ENCODE results near the gene CRYL1. TPM values are rescaled to one million over a fixed set of nuclear protein-coding genes. Genes with fewer than 3 reads are reported as not detected.

The CRYL1 gene
- total RNA-seq, 1 experiment from 2014 or later: 6.7 TPM

DNA sequence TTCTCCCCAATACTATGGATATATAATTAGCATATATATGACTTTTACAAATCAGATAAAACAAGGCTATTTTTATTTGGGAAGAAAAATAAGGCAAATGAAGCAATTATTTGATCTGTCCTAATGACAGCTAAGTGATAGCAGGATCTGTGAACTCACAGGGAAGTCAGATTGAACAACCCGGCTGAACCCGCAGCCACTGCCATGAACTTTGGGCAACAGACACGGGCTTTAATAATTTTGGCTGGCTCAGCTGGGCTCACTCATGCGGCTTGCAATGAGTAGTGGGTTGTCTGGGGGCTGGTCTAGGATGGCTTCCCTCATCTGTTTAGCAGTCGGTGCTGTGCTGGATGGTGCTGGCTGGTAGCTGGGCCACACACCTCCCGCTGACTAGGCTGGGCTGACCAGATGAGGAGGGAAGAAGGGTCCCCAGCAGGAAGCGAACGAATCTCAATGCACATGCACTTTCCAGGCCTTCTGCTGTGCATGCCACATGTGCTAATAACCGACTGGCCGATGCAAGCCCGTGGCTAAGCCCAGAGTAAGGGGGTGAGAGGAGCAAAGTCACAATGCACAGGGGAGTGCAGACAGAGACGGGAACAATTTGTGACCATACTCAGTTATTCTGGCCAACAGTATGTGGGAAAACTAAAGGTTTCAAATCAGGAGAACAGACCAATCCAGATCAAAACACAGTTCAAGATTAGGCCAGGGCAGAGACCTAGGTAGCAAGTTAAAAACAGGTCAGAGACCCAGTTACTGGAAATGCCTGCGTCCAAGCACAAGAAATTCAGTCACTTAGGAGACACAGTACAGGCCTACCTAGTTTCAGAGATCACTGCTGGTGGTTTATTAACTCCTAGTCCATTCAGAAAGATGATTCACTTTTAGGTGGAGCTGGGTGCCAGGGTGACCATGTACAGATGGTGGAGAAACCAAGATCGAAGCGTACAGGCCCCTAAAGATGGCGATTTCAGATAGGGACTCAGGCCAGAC is 22.3 kb downstream of the CRYL1 start:
- H3K4me1 Mint-ChIP-seq (ENCODE audit: low read depth, unreplicated experiment): no peaks in the 10 kb centered on the region
- no peaks in the 10 kb centered on the region for H3K36me3 Mint-ChIP-seq (ENCODE audit: insufficient read depth, unreplicated experiment)
- H3K27me3 ChIP-seq (replicated peaks; ENCODE audit: control insufficient read depth, insufficient read depth, low read length): no peaks in the 10 kb centered on the region
- H3K4me1 ChIP-seq: peaks cover 13% of the 10 kb centered on the region; the same call in 1 of the 2 replicates
- no peak overlapping the region for H3K4me3 Mint-ChIP-seq (ENCODE audit: unreplicated experiment)
- DNase-seq: no peak
- no peaks in the 10 kb centered on the region for H3K9me3 ChIP-seq
- no peaks in the 10 kb centered on the region for H3K27me3 Mint-ChIP-seq (ENCODE audit: insufficient read depth, unreplicated experiment)
- H3K4me3 ChIP-seq (ENCODE audit: low read depth, low read length): no peak overlapping the region
- ChIA-PET POLR2A (no interaction called here), CTCF (no interaction called here)
- no peak overlapping the region for H3K27ac Mint-ChIP-seq (ENCODE audit: unreplicated experiment)
- intact Hi-C loops (cut with micrococcal nuclease; ENCODE audit: unreplicated experiment): no loop called here
- no TSS peak for BruUV-seq (replicated peaks)
- H3K36me3 ChIP-seq (ENCODE audit: control insufficient read depth, insufficient read depth, low read length): no peaks in the 10 kb centered on the region
- TF ChIP-seq, protein P1, sequence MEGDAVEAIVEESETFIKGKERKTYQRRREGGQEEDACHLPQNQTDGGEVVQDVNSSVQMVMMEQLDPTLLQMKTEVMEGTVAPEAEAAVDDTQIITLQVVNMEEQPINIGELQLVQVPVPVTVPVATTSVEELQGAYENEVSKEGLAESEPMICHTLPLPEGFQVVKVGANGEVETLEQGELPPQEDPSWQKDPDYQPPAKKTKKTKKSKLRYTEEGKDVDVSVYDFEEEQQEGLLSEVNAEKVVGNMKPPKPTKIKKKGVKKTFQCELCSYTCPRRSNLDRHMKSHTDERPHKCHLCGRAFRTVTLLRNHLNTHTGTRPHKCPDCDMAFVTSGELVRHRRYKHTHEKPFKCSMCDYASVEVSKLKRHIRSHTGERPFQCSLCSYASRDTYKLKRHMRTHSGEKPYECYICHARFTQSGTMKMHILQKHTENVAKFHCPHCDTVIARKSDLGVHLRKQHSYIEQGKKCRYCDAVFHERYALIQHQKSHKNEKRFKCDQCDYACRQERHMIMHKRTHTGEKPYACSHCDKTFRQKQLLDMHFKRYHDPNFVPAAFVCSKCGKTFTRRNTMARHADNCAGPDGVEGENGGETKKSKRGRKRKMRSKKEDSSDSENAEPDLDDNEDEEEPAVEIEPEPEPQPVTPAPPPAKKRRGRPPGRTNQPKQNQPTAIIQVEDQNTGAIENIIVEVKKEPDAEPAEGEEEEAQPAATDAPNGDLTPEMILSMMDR (IDR thresholded peaks at IDR 0.05; ENCODE audit: insufficient read depth in 1 of 2, low read depth in 1 of 2, low read length in 1 of 2, severe bottlenecking in 1 of 2, unreplicated experiment in 1 of 2): no peak
- no peaks in the 10 kb centered on the region for H3K9me3 Mint-ChIP-seq (ENCODE audit: unreplicated experiment)

- no peak overlapping the region for H3K27ac Mint-ChIP-seq (ENCODE audit: unreplicated experiment)
- no peaks in the 10 kb centered on the region for H3K9me3 Mint-ChIP-seq (ENCODE audit: unreplicated experiment)
- no peaks in the 10 kb centered on the region for H3K4me1 Mint-ChIP-seq (ENCODE audit: low read depth, unreplicated experiment)
These were observed 24.1 kb downstream of the CRYL1 start for GRCh38 chr13:20501592-20501991.

DNA sequence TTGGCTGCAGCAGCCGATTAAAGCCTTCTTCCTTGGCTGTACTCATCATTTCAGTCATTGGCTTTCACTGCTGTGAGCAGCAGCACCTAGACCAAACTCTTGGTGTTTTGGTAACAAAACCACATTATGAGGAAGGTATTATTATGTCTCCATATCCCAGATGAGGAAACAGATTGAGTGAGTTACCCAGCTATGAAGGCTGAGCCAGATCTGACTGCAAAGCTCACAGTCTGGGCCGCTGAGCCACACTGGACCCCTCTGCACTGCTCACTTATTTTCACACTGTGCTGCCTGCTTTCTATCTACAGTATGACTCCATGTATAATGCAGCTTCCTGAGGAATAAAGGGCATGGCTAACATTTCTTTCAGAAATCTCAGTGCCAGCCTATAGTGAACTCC is 24.5 kb downstream of the CRYL1 start:
- no peak overlapping the region for H3K4me3 ChIP-seq (ENCODE audit: low read depth, low read length)
- H3K27me3 ChIP-seq (replicated peaks; ENCODE audit: control insufficient read depth, insufficient read depth, low read length): no peaks in the 10 kb centered on the region
- Mint-ChIP-seq H3K9me3 (ENCODE audit: unreplicated experiment) (no peaks in the 10 kb centered on the region), H3K36me3 (ENCODE audit: insufficient read depth, unreplicated experiment) (no peaks in the 10 kb centered on the region), H3K27ac (ENCODE audit: unreplicated experiment) (no peak overlapping the region), H3K27me3 (ENCODE audit: insufficient read depth, unreplicated experiment) (no peaks in the 10 kb centered on the region), H3K4me3 (ENCODE audit: unreplicated experiment) (no peak overlapping the region), H3K4me1 (ENCODE audit: low read depth, unreplicated experiment) (no peaks in the 10 kb centered on the region)
- no TSS peak for BruUV-seq (replicated peaks)
- no peaks in the 10 kb centered on the region for H3K9me3 ChIP-seq
- peaks cover 8% of the 10 kb centered on the region; the same call in 1 of the 2 replicates for H3K4me1 ChIP-seq
- intact Hi-C loops (cut with micrococcal nuclease; ENCODE audit: unreplicated experiment): no loop called here
- POLR2A ChIA-PET: no interaction called here
- TF ChIP-seq, protein P1 (IDR thresholded peaks at IDR 0.05; ENCODE audit: insufficient read depth in 1 of 2, low read depth in 1 of 2, low read length in 1 of 2, severe bottlenecking in 1 of 2, unreplicated experiment in 1 of 2): no peak
- CTCF ChIA-PET: no interaction called here
- DNase-seq: no peak
- no peaks in the 10 kb centered on the region for H3K36me3 ChIP-seq (ENCODE audit: control insufficient read depth, insufficient read depth, low read length)

More at GRCh38 chr13:20501592-20501991, 24.1 kb downstream of the CRYL1 start:
- ChIA-PET POLR2A (no interaction called here), CTCF (no interaction called here)
- Mint-ChIP-seq H3K4me3 (ENCODE audit: unreplicated experiment) (no peak overlapping the region), H3K36me3 (ENCODE audit: insufficient read depth, unreplicated experiment) (no peaks in the 10 kb centered on the region), H3K27me3 (ENCODE audit: insufficient read depth, unreplicated experiment) (no peaks in the 10 kb centered on the region)
- BruUV-seq (replicated peaks): no TSS peak
- TF ChIP-seq, protein P1 (IDR thresholded peaks at IDR 0.05; ENCODE audit: insufficient read depth in 1 of 2, low read depth in 1 of 2, low read length in 1 of 2, severe bottlenecking in 1 of 2, unreplicated experiment in 1 of 2): no peak
- Histone ChIP-seq H3K4me1 (peaks cover 12% of the 10 kb centered on the region; the same call in 1 of the 2 replicates), H3K27me3 (replicated peaks; ENCODE audit: control insufficient read depth, insufficient read depth, low read length) (no peaks in the 10 kb centered on the region), H3K9me3 (no peaks in the 10 kb centered on the region), H3K4me3 (ENCODE audit: low read depth, low read length) (no peak overlapping the region), H3K36me3 (ENCODE audit: control insufficient read depth, insufficient read depth, low read length) (no peaks in the 10 kb centered on the region)
- intact Hi-C loops (cut with micrococcal nuclease; ENCODE audit: unreplicated experiment): no loop called here
- no peak for DNase-seq

All from Caco-2 (cell line).